Fibroblast of the aortic adventitia (primary cell): ENCODE results near the gene SMIM28. TPM values are rescaled to one million over a fixed set of nuclear protein-coding genes. Genes with fewer than 3 reads are reported as not detected.

ENCODE experiments used
- DNase-seq: peaks from one replicate; pipeline ENCODE4 v3.0.0-alpha.2; 2010; ENCODE audit warnings: low read depth
- H3K4me3 ChIP-seq: 2 replicates; pipeline ENCODE4 v1.5.1; 2011; ENCODE audit warnings: low read depth, mild to moderate bottlenecking, control low read depth, low read length, moderate library complexity
- CTCF ChIP-seq: IDR thresholded peaks from 2 replicates; pipeline ENCODE4 v1.5.1; 2011; ENCODE audit warnings: mild to moderate bottlenecking, low read length, control low read depth, inconsistent platforms; ENCODE audit not compliant: insufficient read depth
- total RNA-seq: library from RNA; depleted of rRNA; stranded (reverse); fragments of >200 nt; gene quantifications from 2 replicates; pipeline ENCODE4 v1.2.3, GENCODE V29; 2012; ENCODE audit warnings: low replicate concordance

The SMIM28 gene
- total RNA-seq, 1 donor = not detected

DNA sequence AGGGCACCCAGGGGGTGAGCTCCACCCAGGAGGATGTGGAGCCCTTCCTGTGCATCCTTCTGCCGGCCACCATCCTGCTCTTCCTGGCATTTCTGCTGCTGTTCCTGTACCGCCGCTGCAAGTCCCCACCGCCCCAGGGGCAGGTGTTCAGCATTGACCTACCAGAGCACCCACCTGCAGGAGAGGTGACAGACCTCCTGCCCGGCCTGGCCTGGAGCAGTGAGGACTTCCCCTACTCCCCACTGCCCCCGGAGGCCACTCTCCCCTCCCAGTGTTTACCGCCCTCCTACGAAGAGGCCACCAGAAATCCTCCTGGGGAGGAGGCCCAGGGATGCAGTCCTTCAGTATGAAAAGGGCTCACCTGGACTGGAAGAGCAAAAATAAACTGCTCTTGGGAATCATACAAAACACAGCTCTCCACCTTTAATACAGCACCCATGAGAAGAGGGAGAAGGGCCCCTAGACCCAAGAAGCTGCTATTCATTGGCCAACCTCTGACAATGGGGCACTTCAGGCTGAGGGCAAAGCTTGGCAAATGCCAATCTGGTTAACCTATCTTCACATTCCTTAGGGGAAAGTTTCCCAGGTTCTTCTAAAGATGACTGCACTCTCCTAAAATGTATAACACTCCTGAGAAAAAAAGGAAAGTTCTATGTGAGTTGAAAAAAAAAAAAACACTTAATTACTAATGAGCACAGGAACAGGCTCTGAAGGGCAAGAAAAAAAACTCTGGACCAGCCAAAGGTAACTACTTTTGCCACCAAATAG, 5.0 kb downstream of the SMIM28 start:
- H3K4me3 ChIP-seq = no peak overlapping the region
- no peak for TF ChIP-seq CTCF
- DNase-seq = no peak

GRCh38 chr6:138383776-138384175, 6.1 kb downstream of the SMIM28 start:
- no peak for DNase-seq
- no peak overlapping the region for H3K4me3 ChIP-seq
- TF ChIP-seq CTCF = no peak

- no peak overlapping the region for H3K4me3 ChIP-seq
- TF ChIP-seq CTCF = no peak
- no peak for DNase-seq
Measured at GRCh38 chr6:138386897-138387296, 9.2 kb downstream of the SMIM28 start.

- no peak overlapping the region for H3K4me3 ChIP-seq
- TF ChIP-seq CTCF = no peak
- no peak for DNase-seq
Measured at GRCh38 chr6:138387577-138388368, 10.1 kb downstream of the SMIM28 start.

- H3K4me3 ChIP-seq = no peak overlapping the region
Measured at GRCh38 chr6:138389551-138389950, 11.8 kb downstream of the SMIM28 start.

More at GRCh38 chr6:138389551-138389950, 11.8 kb downstream of the SMIM28 start:
- TF ChIP-seq CTCF = no peak
- no peak for DNase-seq
